Right renal pelvis (tissue), 4 donors: ENCODE results near the gene CDKN2B. TPM values are rescaled to one million over a fixed set of nuclear protein-coding genes. Genes with fewer than 3 reads are reported as not detected.

Source experiments
- DNase-seq, 4 donors: peaks; one replicate each; pipeline ENCODE4 v3.0.0-alpha.2; 2013; ENCODE audit warnings: low read depth in 4 of 4, low spot score in 3 of 4, missing footprints in 1 of 4
- polyA plus RNA-seq, 4 donors: library from polyadenylated mRNA; unstranded; fragments of 120-200 nt; gene quantifications; one replicate each; pipeline ENCODE4 v1.2.1, GENCODE V29; 2013; ENCODE audit not compliant: insufficient read length in 4 of 4

The CDKN2B gene
- polyA plus RNA-seq, 4 donors = 0.17 to 0.56 (median 0.28) TPM

DNA sequence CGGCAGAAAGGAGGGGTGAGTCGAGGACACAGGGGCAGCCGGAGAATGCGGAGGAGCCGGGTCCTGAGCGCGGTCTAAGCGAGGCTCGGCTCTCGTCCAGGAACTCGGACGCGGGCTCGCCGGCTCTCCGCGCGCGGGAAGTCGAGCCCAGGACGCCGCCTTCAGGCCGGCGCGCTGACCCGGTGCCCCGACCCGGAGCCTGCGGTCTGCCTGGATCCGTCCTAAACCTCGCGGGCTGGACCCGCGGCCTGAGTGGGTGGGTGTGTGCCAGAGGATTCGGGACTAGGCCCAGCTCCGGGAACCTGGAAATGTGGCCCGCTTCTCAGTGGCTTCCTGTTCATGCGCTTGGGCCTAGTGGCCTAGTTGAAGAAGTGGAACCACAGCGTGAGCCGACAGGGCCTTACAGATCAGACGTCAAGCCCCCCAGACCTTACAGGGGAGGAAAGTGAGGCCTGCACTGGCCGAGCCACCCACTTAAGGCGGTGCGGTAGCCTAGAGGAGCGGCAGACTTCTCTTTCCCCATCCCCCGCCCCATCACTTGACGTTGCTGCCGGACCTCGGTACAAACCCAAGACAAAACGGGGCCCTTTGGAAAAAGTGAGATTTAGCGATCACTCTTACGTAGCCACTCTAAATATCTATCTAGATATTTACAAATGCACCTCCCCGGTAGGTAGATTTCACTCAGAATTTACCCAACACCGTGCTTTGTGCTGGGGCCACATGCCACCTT, 13.3 kb downstream of the CDKN2B start:
- no peak for DNase-seq

DNA sequence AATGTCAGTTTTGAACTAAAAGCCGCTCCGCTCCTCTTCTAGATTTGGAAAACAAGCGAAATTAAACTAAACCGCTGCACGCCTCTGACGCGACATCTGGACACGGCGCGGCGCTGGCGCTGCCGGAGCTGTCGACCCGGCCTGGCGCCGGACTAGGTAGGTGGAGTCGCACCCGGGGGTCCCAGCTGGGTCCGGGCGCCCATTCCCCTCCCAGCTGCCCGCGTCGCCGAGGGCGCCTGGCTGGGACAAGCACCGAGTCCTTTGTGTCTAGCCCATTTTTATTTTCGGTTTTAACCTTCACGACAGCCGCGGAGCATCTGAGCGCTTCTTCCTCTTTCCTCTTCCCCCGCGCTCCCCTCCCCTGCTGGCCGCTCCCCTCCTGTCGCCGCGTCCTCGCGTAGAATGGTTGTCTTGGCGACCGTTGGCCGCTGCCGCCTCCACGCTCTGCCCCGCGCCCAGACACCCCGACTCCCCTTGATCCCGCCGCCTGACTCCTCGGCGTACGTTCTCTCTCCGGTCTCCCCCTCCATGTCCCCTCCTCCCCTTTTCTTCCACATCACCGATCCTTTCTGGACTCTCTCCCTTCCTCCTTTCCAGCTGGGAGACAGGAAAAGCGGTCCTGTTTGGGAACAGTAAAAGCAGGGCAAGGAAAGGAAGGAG, 14.0 kb downstream of the CDKN2B start:
- DNase-seq = no peak

DNA sequence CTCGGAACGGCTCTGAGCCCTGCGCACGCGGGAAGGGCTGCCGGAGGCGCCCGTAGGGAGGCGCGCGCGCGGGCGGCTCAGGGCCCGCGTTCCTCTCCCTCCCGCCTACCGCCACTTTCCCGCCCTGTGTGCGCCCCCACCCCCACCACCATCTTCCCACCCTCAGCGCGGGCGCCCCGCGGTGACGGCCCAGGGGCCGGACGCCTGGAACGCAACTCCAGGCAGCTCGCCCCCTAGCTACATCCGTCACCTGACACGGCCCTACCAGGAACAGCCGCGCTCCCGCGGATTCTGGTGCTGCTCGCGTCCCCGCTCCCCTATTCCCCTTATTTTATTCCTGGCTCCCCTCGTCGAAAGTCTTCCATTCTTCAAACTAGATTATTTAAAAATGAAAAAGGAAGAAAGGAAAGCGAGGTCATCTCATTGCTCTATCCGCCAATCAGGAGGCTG, 14.5 kb downstream of the CDKN2B start, which contains the start of gene CDKN2B-AS1:
Gene CDKN2B-AS1, plus strand, starts transcription at position 236 of the 450 bp plus-strand sequence.
- DNase-seq = no peak

DNA sequence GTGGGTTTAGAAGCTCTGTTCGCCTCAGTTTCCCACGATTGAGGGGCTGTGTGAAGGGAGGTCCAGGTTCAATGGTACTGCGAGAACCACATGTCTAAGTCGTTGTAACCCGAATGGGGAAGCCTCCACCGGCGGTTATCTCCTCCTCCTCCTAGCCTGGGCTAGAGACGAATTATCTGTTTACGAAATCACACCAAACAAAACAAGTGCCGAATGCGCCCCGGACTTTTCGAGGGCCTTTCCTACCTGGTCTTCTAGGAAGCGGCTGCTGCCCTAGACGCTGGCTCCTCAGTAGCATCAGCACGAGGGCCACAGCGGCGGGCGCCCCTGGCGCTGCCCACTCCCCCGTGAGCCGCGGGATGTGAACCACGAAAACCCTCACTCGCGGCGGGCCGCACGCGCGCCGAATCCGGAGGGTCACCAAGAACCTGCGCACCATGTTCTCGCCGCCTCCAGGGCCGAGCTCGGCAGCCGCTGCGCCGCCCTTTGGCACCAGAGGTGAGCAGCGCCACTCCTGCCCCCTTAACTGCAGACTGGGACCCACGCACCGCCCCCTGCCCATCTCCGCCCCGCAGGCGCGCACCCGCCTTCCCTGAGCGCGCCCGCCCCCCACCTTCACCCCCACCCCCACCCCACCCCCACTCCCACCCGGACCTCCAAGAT, 15.1 kb downstream of the CDKN2B start, which contains the start of gene CDKN2A:
Gene CDKN2A, minus strand, starts transcription at position 500 of the 663 bp plus-strand sequence.
- DNase-seq = no peak

DNA sequence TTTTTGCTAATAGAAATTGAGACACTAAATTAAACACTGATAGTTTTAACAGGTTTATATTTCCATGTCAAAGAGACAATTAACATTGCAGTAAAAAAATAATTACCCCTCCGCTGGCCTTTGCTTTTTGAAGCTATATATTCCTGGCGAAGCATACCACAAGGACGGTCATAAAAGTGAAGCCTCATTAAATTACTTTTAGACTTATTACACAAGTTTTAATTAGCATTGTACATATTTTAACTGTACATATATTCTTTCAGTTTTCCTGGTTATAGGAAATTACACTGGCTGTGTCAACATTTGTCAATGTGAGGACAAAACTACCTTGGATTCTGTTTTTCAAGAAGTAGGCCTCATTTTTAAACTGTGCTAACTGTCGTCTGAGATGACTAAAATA, 16.1 kb downstream of the CDKN2B start:
- DNase-seq = no peak

DNA sequence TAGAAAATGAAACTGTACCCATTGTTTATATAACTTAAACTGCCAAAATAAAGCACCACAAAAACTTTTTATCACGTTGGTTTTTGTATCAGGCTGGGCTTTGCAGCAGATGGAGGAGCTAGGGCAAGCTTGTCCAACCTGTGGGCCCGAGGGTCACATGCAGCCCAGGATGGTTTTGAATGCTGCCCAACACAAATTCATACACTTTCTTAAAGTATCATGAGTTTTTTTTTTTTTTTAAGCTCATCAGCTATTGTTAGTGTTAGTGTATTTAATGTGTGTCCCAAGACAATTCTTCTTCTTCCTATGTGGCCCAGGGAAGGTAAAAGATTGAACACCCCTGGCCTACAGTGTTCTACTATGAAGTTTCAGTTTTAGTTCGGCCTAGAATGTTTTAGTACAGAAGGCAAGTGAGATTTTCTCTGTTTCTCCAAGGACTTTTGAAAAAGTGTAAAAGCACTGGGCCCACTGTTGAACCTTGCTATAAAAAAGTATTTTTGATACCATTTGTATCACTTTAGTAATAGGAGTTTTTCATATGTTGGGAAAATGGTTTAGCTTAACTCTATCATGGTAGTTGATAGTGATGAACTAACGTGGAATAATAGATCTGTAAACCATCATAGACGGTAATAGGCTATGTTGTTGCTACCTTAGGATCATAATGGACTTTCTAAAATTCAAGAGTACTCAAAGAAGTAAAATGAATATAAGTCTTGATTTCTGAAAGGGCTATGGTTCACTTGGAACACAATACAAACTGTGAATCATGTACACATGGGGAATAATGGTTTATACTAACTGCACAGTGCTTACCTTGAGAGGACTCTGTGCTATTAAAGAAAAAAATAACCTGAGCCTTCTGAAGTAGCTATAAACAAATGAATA, 17.8 kb downstream of the CDKN2B start:
- DNase-seq = no peak

DNA sequence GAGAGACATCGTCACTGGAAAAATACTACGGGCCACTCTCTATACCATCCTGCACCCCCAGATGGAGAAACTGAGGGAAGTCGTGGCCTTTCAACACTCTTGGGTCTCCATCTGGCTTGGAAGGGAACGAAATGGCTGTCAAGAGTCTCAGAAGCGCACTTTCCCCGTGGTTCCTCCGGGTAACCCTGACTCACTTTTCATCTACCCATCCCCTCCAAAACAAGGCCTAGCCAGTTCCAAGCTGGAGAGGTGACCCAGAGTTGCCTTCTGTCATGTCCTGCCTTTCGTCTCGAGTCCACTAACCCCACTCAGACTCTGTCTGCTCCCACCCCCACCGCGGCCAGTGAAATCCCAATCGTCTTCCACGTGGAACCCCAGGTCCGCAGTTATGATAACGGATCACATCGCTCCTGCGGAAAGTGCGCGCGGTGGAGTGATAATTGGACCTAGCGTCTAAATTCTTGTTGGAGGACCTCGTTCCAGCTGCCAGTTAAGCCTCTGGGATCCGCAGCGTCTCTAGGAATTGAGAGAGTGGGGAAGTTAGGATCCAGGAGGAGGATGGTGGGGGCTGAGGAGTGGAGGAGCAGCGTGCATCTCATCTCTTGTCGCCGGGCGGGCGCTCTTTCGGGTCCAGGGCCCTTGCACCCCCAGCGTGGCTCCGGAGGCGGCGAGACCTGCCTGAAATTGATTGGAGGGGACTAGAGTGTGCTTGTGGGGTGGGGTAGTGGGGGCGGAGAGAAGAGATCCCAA, 19.5 kb downstream of the CDKN2B start:
- no peak for DNase-seq

DNA sequence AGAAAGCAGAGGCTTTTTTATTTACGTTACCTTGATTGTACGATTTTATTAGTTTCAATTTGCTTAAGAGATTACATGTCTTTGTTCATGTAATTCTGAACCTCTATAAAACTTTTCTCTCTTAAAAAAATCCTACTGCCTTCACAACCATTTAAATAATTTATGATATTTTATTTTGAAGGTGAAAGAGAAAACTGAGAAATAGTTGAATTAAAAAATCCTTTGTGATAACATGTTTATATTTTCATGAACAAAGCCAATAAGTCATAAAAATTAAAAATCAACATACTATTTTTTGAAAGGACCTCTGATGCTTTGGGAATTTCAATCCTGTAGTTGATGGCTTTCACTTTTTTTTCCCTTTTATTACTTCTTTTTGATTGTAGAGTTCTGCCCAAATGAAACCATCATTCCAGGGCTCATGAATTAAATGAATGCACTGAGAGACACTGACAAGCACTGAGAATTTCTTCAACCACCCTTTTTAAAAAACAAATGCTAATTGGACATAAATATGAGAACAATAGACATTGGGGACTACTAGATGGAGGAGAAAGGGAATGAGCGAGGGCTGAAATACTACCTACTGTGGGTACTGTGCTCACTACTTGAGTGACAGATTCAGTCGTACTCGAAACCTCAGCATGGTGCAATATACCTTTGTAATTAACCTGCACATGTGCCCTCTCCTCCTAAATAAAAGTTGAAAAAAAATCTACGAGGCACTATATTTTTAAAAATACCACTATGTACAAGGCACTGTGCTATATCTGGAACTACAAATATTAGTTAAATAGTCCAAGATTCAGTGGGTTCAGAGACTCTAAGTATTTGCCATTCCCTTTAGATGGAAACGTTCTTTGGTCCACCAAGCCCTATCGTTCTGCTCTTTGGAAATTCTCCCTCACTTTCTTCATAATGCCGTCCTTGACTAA, 20.8 kb downstream of the CDKN2B start:
- no peak for DNase-seq

DNA sequence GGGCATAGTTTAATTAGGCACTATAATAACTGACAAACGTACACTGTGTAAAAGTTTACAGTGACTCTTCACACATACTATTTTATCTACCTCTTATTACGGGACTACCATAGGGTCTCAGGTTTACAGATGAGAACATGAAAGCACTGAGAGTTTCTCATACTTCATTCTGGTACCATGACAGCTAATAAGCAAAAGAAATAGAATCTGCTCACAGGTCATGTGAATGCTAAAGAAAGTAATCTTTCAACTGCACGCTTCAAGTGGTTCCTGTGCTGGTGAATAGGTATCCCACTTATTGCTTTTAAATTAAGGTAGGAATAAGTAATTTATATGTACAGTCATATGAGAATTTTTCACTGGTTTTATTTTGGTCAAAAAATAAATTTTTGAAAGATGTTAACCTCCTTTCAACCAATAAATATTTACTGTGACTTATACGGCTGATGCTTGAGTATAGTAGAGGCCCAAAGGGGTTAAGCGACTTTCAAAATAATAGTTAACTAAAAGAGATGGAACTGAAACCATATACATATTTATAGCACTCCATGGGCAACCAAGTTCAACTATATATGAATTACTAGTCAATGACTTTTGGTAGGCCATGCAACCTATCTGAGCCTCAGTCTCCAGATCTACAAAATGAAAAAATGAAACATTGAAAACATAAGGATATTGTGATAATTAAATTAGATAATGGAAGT, 23.0 kb downstream of the CDKN2B start:
- DNase-seq = no peak

DNA sequence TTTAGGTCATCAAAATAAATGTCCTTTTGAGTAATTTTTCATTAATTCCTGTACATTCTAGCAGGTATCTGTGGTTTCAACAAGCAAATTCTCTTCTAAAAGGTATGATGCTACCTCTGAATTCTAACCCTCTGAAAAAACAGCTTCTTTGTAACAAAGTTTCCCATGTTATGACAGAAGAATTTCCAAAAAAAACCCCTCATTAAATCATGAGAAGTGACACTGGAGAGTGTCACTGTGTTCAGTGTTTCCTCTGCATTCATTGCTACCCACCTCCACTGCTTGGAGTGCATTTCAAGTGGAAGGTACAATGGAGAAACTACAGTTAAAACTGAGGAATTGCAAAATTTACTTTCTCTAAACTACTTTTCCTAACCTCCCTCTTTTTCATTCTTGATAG, 25.0 kb downstream of the CDKN2B start:
- DNase-seq = no peak

DNA sequence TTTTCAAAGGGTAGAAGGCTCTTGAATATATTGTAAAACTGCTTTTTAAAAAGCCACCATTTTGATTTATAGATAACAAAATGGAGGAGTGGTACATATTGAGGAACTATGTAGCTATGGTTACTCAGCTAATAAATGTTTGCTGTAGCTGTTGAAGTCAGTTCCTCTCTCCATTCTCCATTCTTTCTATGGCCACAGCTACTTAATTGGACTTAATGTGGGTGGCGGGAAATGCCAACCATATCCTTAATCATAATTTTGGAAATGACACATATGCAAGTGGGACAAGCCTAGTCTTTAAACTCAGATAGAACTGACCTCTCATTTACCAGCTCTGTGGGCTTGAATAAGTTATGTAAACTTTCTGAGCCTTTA, 25.6 kb downstream of the CDKN2B start:
- no peak for DNase-seq

DNA sequence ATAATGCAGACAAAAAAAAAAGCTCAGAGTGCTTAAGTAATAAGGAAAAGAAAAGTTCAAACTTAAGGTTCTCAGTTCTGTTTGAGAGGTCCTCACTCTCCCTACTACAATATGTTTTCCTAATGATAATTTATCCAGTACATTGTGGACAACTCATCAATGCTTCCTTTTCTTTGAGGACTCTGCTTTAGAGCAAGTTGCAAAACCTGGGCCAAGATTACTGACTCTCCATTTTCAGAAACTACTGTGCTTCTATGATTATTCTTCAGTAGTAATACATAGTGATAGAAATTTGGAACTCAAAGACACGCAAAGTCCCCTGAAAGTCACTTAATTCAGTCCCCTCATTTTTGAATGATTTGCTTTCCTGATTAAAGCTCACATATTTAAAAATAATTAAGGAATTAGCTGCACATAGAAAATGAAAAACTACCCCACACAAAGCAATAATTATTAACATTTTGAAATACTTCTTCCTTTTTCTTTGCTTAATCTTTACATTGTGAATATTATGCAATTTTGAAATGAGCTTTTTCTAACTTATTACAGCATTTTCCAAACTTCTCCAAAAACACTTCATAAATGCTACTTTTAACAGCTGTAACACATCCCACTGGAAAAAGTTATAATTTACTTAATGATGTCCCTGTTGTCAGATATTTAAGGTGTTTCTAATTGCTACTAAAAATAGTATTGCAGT, 26.1 kb downstream of the CDKN2B start:
- DNase-seq = no peak

DNA sequence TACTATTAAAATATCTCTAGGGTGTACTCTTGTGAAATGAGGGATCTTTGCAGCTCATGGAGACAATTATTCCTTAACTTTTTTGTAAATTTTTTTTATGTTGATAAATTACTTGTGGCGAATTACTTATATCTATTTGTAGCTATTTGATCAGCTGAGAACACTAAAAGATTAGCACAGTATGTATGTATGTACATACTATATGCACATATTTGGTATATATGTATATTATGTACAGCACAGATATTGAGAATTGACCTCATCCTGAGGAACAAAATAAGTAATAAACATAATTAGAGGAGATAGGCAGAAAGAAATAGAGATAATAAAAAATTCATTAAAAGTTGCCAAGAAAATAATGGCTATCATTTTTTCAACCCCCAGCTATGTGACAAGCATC, 26.7 kb downstream of the CDKN2B start:
- DNase-seq = no peak

DNA sequence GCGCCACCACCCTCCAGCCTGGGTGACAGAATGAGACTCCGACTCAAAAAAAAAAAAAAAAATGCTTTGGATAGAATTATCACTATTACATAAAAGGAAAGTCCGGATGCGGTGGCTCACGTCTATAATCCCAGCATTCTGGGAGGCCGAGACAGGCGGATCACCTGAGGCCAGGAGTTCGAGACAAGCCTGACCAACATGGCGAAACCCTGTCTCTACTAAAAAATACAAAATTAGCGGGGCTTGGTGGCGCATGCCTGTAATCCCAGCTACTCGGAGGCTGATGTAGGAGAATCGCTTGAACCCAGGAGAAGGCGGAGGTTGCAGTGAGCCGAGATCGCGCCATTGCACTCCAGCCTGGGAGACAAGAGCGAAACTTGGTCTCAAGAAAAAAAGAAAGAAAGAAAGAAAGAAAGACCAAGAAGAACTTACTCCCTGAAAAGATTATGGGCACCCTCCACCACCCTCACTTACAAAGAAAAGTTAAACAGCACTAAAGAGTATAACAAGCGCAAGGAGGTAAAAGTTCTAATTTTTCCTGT, 32.7 kb downstream of the CDKN2B start:
- DNase-seq = no peak

DNA sequence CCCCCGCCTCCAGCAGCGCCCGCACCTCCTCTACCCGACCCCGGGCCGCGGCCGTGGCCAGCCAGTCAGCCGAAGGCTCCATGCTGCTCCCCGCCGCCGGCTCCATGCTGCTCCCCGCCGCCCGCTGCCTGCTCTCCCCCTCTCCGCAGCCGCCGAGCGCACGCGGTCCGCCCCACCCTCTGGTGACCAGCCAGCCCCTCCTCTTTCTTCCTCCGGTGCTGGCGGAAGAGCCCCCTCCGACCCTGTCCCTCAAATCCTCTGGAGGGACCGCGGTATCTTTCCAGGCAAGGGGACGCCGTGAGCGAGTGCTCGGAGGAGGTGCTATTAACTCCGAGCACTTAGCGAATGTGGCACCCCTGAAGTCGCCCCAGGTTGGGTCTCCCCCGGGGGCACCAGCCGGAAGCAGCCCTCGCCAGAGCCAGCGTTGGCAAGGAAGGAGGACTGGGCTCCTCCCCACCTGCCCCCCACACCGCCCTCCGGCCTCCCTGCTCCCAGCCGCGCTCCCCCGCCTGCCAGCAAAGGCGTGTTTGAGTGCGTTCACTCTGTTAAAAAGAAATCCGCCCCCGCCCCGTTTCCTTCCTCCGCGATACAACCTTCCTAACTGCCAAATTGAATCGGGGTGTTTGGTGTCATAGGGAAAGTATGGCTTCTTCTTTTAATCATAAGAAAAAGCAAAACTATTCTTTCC, 34.2 kb downstream of the CDKN2B start:
- DNase-seq = no peak

DNA sequence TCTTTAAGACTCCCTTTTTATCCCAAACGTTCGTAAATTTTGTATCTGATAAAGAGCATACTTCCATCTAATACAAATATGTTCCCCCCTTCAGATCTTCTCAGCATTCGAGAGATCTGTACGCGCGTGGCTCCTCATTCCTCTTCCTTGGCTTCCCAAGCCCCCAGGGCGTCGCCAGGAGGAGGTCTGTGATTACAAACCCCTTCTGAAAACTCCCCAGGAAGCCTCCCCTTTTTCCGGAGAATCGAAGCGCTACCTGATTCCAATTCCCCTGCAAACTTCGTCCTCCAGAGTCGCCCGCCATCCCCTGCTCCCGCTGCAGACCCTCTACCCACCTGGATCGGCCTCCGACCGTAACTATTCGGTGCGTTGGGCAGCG, 34.8 kb downstream of the CDKN2B start:
- DNase-seq = no peak

DNA sequence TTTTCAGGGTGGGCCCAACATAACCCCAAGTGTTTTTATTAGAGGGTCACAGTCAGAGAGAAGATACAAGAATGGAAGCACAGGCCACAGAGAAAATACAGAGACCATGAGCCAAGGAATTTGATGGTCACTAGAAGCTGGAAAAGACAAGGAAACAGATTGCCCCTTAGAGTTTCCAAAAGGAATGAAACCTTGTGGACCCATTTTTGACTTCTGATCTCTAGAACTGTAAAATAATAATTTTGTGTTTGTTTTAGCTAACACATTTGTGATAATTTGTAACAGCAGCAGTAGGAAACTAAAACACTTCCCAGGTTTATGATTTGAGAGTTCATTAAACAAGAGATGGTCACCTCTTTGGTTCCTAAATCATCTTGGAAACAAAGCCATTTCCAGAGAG, 36.7 kb downstream of the CDKN2B start:
- no peak for DNase-seq
